Thyroid gland (tissue), 4 donors: ENCODE data around the gene RBBP4.

Experiments used
- POLR2A ChIP-seq, 2 donors: fragments of 450-650 bp; IDR thresholded peaks; one replicate each; pipeline ENCODE4 v1.6.1; 2017; ENCODE audit warnings: antibody characterized with exemption in 2 of 2, mild to moderate bottlenecking in 2 of 2, moderate library complexity in 1 of 2
- TF ChIP-seq, protein P1 (sequence below), 6 experiments: fragments of 200-600 bp in 3 of 6; fragments of 450-650 bp in 3 of 6; sonication (generic) in 3 of 6; IDR thresholded peaks; one replicate each; pipeline ENCODE4 v1.5.1; 2016 to 2019; ENCODE audit warnings: antibody characterized with exemption in 6 of 6, mild to moderate bottlenecking in 2 of 6, inconsistent platforms in 1 of 6, moderate library complexity in 1 of 6

DNA sequence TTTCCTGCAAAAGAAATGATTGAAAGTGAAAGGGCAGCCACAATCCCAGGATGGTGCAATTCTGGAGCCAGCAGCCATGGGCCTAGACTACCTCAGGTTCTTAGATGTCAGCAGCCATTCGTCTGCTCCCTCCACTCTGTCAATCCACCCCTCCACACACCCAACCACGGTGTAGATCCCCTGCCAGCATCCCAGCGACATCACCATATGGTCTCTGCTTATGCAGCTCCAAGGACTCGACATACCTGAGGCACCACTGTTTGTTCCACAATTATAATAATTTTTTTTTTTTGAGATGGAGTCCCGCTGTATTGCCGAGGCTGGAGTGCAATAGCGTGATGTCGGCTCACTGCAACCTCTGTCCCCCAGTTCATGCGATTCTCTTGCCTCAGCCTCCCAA lies 45.0 kb downstream of the RBBP4 start:
- TF ChIP-seq, protein P1, sequence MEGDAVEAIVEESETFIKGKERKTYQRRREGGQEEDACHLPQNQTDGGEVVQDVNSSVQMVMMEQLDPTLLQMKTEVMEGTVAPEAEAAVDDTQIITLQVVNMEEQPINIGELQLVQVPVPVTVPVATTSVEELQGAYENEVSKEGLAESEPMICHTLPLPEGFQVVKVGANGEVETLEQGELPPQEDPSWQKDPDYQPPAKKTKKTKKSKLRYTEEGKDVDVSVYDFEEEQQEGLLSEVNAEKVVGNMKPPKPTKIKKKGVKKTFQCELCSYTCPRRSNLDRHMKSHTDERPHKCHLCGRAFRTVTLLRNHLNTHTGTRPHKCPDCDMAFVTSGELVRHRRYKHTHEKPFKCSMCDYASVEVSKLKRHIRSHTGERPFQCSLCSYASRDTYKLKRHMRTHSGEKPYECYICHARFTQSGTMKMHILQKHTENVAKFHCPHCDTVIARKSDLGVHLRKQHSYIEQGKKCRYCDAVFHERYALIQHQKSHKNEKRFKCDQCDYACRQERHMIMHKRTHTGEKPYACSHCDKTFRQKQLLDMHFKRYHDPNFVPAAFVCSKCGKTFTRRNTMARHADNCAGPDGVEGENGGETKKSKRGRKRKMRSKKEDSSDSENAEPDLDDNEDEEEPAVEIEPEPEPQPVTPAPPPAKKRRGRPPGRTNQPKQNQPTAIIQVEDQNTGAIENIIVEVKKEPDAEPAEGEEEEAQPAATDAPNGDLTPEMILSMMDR (IDR thresholded peaks at IDR 0.05): no peak
- no peak for TF ChIP-seq POLR2A (IDR thresholded peaks at IDR 0.05)
